PFSK-1 (cell line): ENCODE measurements around the gene GSG1L.

Source experiments
- POLR2AphosphoS5 ChIP-seq: IDR thresholded peaks from 2 replicates; pipeline ENCODE4 v1.6.1; 2012; ENCODE audit warnings: low read depth, mild to moderate bottlenecking, control low read depth, low read length, moderate library complexity
- TAF1 ChIP-seq: IDR thresholded peaks from 2 replicates; pipeline ENCODE4 v1.6.1; 2012; ENCODE audit warnings: low read length, control low read depth, borderline replicate concordance; ENCODE audit not compliant: insufficient read depth
- TF ChIP-seq, protein P1 (sequence below), 2 experiments: IDR thresholded peaks; 2 replicates each; pipeline versions ENCODE4 v1.6.1 to v1.8.0; 2011 to 2012; ENCODE audit warnings: low read depth in 2 of 2, low read length in 2 of 2, control low read depth in 1 of 2, inconsistent platforms in 1 of 2, mild to moderate bottlenecking in 1 of 2, moderate library complexity in 1 of 2; ENCODE audit not compliant: insufficient read depth in 1 of 2

DNA sequence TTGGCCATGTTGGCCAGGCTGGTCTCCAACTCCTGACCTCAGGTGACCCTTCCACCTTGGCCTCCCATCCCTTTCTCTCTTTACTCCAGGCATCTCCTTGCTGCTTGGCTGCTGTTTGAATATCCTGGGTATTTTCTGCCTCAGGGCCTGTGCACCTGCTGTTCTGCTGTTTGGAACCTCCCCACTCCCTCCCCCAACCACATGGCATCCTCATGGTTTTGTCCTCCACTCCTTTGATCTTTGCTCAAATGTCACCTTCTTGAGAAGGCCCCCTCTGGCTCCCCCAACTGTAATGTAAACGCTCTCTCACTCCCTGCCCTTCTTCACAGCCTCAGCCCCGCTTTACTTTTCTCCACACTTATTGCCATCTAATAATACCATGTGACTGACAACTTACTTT is 152.0 kb downstream of the GSG1L start:
- TF ChIP-seq POLR2AphosphoS5: no peak
- TF ChIP-seq TAF1: no peak
- TF ChIP-seq, protein P1, sequence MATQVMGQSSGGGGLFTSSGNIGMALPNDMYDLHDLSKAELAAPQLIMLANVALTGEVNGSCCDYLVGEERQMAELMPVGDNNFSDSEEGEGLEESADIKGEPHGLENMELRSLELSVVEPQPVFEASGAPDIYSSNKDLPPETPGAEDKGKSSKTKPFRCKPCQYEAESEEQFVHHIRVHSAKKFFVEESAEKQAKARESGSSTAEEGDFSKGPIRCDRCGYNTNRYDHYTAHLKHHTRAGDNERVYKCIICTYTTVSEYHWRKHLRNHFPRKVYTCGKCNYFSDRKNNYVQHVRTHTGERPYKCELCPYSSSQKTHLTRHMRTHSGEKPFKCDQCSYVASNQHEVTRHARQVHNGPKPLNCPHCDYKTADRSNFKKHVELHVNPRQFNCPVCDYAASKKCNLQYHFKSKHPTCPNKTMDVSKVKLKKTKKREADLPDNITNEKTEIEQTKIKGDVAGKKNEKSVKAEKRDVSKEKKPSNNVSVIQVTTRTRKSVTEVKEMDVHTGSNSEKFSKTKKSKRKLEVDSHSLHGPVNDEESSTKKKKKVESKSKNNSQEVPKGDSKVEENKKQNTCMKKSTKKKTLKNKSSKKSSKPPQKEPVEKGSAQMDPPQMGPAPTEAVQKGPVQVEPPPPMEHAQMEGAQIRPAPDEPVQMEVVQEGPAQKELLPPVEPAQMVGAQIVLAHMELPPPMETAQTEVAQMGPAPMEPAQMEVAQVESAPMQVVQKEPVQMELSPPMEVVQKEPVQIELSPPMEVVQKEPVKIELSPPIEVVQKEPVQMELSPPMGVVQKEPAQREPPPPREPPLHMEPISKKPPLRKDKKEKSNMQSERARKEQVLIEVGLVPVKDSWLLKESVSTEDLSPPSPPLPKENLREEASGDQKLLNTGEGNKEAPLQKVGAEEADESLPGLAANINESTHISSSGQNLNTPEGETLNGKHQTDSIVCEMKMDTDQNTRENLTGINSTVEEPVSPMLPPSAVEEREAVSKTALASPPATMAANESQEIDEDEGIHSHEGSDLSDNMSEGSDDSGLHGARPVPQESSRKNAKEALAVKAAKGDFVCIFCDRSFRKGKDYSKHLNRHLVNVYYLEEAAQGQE (IDR thresholded peaks at IDR 0.05; ENCODE audit: insufficient read depth in 1 of 2, low read depth in 2 of 2, low read length in 2 of 2): no peak
